OCI-M1 (cell line): ENCODE results near the gene RHOBTB3.

Source experiments
- DNase-seq: peaks from one replicate; lab custom pipeline; 2025; lab: John Stamatoyannopoulos, UW

Gene RHOBTB3

GRCh38 chr5:95713960-95714710 lies 17.0 kb upstream of the RHOBTB3 start:
- DNase-seq, result no peak

- DNase-seq, result no peak
Measured at GRCh38 chr5:95715799-95716461, 15.2 kb upstream of the RHOBTB3 start.

- DNase-seq, result peak; percentile 55
Measured at GRCh38 chr5:95717439-95717838, 13.7 kb upstream of the RHOBTB3 start.

GRCh38 chr5:95718203-95718602 lies 12.9 kb upstream of the RHOBTB3 start:
- DNase-seq, result peak; percentile 96

GRCh38 chr5:95718738-95719137 lies 12.4 kb upstream of the RHOBTB3 start:
- DNase-seq, result no peak

GRCh38 chr5:95720094-95720786 lies 10.9 kb upstream of the RHOBTB3 start:
- no peak for DNase-seq

GRCh38 chr5:95721582-95722295 lies 9.4 kb upstream of the RHOBTB3 start:
- no peak for DNase-seq

GRCh38 chr5:95723632-95724369 lies 7.3 kb upstream of the RHOBTB3 start:
- DNase-seq, result peak; percentile 89

- DNase-seq, result peak; percentile 82
Measured at GRCh38 chr5:95725071-95725820, 5.9 kb upstream of the RHOBTB3 start.

- DNase-seq, result peak; percentile 74
Measured at GRCh38 chr5:95725937-95726810, 5.0 kb upstream of the RHOBTB3 start.

- DNase-seq, result peak; percentile 70
Measured at GRCh38 chr5:95726811-95727763, 4.0 kb upstream of the RHOBTB3 start.

- peak; percentile 55 for DNase-seq
Measured at GRCh38 chr5:95727764-95728191, 3.4 kb upstream of the RHOBTB3 start.

- DNase-seq, result peak; percentile 97
Measured at GRCh38 chr5:95728494-95729114, 2.5 kb upstream of the RHOBTB3 start.

- DNase-seq, result peak; percentile 87
Measured at GRCh38 chr5:95729115-95730010, 1.8 kb upstream of the RHOBTB3 start.

- DNase-seq, result peak; percentile 76
Measured at GRCh38 chr5:95730011-95730700, 980 bp upstream of the RHOBTB3 start.
